ENCODE data around the gene AKT3.

The AKT3 gene

DNA sequence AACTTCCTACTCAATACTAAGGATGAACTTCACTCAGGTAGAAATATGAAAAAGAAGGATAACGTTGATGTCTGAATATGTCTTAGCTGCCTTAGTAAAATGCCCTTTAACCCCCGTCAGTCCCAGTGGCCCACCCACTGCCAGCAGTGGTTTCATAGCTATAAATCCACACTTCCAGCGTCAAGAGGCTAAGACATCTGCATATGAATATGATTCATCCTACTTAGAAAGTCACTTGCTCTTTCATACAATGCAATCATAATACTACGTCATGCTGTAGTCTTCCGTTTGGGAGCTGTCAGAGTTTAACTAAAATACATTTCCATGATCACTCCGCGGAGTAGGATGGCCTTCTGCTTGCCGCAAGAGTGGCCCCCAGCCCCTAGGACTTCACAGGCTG lies 346.9 kb downstream of the AKT3 start:
- TF ChIP-seq, protein P1, sequence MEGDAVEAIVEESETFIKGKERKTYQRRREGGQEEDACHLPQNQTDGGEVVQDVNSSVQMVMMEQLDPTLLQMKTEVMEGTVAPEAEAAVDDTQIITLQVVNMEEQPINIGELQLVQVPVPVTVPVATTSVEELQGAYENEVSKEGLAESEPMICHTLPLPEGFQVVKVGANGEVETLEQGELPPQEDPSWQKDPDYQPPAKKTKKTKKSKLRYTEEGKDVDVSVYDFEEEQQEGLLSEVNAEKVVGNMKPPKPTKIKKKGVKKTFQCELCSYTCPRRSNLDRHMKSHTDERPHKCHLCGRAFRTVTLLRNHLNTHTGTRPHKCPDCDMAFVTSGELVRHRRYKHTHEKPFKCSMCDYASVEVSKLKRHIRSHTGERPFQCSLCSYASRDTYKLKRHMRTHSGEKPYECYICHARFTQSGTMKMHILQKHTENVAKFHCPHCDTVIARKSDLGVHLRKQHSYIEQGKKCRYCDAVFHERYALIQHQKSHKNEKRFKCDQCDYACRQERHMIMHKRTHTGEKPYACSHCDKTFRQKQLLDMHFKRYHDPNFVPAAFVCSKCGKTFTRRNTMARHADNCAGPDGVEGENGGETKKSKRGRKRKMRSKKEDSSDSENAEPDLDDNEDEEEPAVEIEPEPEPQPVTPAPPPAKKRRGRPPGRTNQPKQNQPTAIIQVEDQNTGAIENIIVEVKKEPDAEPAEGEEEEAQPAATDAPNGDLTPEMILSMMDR (IDR thresholded peaks at IDR 0.05; ENCODE audit: borderline replicate concordance, control extremely low read depth, extremely low read depth, insufficient read depth, missing control alignments): no peak
- DNase-seq (ENCODE audit: low spot score): no peak
- in situ Hi-C loops (cut with MboI; ENCODE audit: low sequenced_read_pairs, unreplicated experiment): no loop called here

DNA sequence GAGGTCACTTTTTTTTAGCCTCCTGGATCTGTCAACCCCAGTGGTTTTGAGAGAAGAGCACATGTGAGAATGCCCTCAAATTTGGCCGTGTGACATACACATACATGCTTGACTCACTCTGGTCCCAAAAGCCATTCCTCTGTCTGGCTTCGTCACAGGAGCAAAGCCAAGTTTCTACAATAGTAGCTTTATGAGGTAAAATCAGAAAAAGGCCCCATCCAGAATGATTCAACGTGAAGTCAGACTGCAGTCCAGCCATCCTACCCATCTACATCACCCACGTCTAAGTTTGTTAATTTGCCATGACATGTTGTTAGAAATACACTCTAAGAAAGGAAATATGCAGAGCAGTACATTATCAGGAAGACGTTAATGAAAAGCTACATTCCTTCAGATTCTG lies 349.0 kb downstream of the AKT3 start:
- DNase-seq (ENCODE audit: low spot score): no peak
- in situ Hi-C loops (cut with MboI; ENCODE audit: low sequenced_read_pairs, unreplicated experiment): no loop called here
- TF ChIP-seq, protein P1 (IDR thresholded peaks at IDR 0.05; ENCODE audit: borderline replicate concordance, control extremely low read depth, extremely low read depth, insufficient read depth, missing control alignments): no peak

DNA sequence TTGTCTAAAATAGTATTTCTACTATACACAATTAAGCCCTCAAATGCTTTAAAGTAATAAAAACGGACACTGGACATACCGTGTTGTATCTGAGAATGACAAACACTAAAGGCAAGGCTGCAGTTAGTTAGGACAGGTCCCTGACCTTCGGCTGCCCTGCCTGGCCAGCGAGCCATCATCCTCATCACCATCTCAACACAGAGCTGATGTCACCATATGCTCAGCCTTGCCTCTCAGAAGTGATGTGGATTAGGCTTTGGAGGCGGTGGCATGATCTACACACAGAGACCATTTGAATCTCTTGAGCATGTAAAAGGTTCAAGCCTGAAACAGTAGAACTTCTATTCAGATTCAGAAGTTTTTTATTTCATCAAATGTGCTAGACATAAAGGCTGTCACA lies 349.5 kb downstream of the AKT3 start:
- in situ Hi-C loops (cut with MboI; ENCODE audit: low sequenced_read_pairs, unreplicated experiment): no loop called here
- TF ChIP-seq, protein P1 (IDR thresholded peaks at IDR 0.05; ENCODE audit: borderline replicate concordance, control extremely low read depth, extremely low read depth, insufficient read depth, missing control alignments): no peak
- DNase-seq (ENCODE audit: low spot score): no peak

DNA sequence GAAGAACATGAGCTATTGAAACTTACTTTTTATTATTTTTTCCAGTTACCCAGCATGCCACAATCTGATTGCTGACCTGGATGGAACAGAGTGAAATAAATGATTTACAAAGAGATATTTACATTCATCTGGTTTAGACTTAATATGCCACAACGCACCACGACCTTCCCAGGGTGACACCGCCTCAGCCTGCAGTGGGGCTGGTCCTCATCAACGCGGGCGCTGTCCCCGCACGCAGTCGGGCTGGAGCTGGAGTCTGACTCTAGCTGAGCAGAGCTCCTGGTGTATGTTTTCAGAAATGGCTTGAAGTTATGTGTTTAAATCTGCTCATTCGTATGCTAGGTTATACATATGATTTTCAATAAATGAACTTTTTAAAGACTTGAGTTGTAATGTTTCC lies 350.3 kb downstream of the AKT3 start:
- no peak for DNase-seq (ENCODE audit: low spot score)
- TF ChIP-seq, protein P1 (IDR thresholded peaks at IDR 0.05; ENCODE audit: borderline replicate concordance, control extremely low read depth, extremely low read depth, insufficient read depth, missing control alignments): no peak
- in situ Hi-C loops (cut with MboI; ENCODE audit: low sequenced_read_pairs, unreplicated experiment): no loop called here

DNA sequence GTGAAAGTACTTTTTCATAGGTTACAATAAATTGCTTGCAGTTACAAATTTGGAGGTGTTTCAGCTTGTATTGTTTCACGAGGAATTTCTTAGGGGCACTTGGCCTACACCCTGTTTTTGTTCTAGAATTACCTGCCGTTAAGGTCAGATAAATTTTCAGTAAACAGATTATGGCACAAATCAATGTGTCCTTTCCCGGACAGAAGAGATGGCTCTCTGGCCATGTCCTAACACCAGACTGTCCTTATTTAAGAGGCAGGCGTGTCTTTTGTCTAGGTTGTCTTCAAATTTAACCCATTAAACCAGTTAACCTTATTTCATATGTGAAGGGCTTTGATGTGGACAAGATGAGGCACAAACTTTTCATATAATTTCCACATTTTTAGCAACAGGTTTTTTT lies 350.8 kb downstream of the AKT3 start:
- in situ Hi-C loops (cut with MboI; ENCODE audit: low sequenced_read_pairs, unreplicated experiment): no loop called here
- DNase-seq (ENCODE audit: low spot score): no peak
- TF ChIP-seq, protein P1 (IDR thresholded peaks at IDR 0.05; ENCODE audit: borderline replicate concordance, control extremely low read depth, extremely low read depth, insufficient read depth, missing control alignments): no peak

DNA sequence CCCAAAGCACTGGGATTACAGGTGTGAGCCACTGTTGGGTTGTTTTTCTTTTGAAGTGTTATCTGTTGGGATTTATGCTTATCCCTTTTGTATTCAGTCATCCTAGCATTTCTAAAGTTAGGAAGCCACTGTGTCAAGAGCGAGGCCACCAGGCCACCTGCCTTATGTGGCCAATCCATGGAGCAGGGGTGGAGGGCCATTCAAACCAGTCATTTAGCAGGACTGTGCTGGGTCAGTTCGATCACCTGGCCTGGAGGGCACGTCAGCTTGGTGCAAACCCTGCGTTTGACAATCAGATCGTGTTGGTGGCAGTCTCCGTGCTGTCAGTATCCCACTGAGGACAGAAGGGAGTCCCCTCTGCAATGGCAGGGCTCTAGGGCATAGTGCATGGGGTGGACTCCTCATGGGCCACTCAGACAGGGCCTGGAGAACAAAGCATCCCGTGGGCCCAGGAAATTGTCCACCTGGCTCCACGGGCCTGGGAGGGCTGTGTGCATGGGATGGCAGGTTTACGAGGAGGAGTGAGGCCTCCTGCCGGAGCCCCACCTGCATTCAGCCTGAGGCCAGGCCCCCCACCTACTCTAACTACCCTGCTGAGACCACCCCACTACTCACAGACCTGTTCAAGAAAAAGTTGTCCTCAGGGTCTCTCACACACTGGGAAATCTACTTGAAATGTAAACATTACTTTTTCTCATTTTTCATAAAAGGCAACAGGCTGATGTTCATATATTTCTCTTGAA lies 351.9 kb downstream of the AKT3 start:
- in situ Hi-C loops (cut with MboI; ENCODE audit: low sequenced_read_pairs, unreplicated experiment): no loop called here
- no peak for DNase-seq (ENCODE audit: low spot score)
- TF ChIP-seq, protein P1 (IDR thresholded peaks at IDR 0.05; ENCODE audit: borderline replicate concordance, control extremely low read depth, extremely low read depth, insufficient read depth, missing control alignments): no peak

All from GM13976 (cell line).